Subcutaneous abdominal adipose tissue (tissue), 5 donors: ENCODE results near the gene ZNF593.

ENCODE experiments used
- H3K27ac ChIP-seq: one replicate; pipeline ENCODE4 v1.7.0; 2013; ENCODE audit warnings: low read depth, mild to moderate bottlenecking, inconsistent platforms, low read length, moderate library complexity
- H3K27me3 ChIP-seq, 5 donors: one replicate each; pipeline ENCODE4 v1.7.0; 2013; ENCODE audit warnings: low read length in 5 of 5, inconsistent platforms in 1 of 5; ENCODE audit not compliant: control insufficient read depth in 5 of 5, insufficient read depth in 4 of 5
- H3K36me3 ChIP-seq, 5 donors: one replicate each; pipeline ENCODE4 v1.7.0; 2013; ENCODE audit warnings: low read length in 5 of 5; ENCODE audit not compliant: control insufficient read depth in 5 of 5, insufficient read depth in 5 of 5
- H3K4me1 ChIP-seq, 5 donors: one replicate each; pipeline ENCODE4 v1.7.0; 2013; ENCODE audit warnings: low read length in 5 of 5, mild to moderate bottlenecking in 3 of 5, moderate library complexity in 1 of 5; ENCODE audit not compliant: control insufficient read depth in 5 of 5, insufficient read depth in 5 of 5
- H3K4me3 ChIP-seq, 5 donors: one replicate each; pipeline ENCODE4 v1.7.0; 2013; ENCODE audit warnings: low read length in 5 of 5, low read depth in 1 of 5
- H3K9ac ChIP-seq, 5 donors: one replicate each; pipeline ENCODE4 v1.7.0; 2013; ENCODE audit warnings: low read length in 5 of 5, mild to moderate bottlenecking in 4 of 5, moderate library complexity in 3 of 5
- H3K9me3 ChIP-seq, 5 donors: one replicate each; pipeline ENCODE4 v1.7.0; 2013; ENCODE audit warnings: low read length in 5 of 5; ENCODE audit not compliant: control insufficient read depth in 5 of 5
- donor health status: healthy.
- donor health status: healthy.
- donor health status: healthy.
- donor health status: healthy.
- donor health status: healthy.

The ZNF593 gene

DNA sequence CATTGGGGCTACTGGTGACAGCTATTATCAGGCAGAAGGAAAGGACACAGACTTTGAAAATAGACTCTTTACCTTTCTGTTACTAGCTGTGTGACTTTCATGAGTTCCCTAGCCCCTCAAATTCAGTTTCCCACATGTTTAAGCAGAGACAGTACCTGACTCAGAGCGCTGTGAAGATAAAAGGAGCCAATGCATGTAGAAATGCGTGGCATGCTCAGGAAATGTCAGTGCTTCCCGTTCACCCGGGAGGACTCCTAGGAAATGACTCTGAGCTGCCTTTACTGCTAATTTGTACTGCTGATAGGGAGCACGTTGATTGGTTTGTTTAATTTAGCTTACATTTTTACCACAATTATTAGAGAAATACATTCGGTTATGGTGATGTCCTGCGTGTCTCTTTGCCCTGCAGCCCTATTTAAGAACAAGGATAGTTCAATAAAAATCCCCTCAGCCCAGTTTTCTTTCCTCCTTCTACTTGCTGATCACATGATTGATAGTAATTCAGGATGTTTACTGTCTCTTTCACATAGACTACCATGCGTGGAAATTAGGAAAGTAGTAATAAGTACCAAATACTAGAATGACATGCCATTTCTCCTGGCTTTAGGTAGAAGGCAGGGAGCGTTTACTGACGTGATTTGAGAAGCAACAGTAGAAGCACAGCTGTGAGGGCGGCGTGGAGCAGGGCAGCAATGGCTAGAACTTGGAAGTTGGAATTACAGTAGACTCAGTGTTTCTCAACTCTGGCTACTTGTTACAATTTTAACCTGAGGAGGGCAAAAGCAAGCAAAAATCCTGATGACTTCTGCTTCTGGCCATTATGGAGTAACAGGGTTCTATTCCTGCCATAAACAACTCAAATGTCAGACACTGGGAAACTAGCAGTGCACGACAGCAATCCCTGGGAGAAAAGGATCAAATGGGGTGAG is 42.2 kb upstream of the ZNF593 start:
- Histone ChIP-seq H3K4me3 (no peak overlapping the region), H3K9ac (peak overlapping the region in 1 of 5 donors; percentile 32), H3K27ac (no peak overlapping the region)

GRCh38 chr1:26129778-26130177 is 39.9 kb upstream of the ZNF593 start:
- H3K4me1 ChIP-seq, result peaks cover 0 to 17% (median 10%) of the 10 kb centered on the region in 5 donors
- no peak overlapping the region for H3K27ac ChIP-seq
- no peaks in the 10 kb centered on the region for H3K36me3 ChIP-seq
- no peaks in the 10 kb centered on the region for H3K9me3 ChIP-seq
- no peak overlapping the region for H3K4me3 ChIP-seq
- no peak overlapping the region for H3K9ac ChIP-seq
- H3K27me3 ChIP-seq, result peaks cover 0 to 3% (median 0%) of the 10 kb centered on the region in 5 donors

More for the DNA sequence above, 42.2 kb upstream of the ZNF593 start:
- Histone ChIP-seq H3K36me3 (peaks cover 0 to 2% (median 0%) of the 10 kb centered on the region in 5 donors), H3K4me1 (peaks cover 0 to 23% (median 10%) of the 10 kb centered on the region in 5 donors), H3K9me3 (no peaks in the 10 kb centered on the region), H3K27me3 (peaks cover 0 to under 1% (median 0%) of the 10 kb centered on the region in 5 donors)

DNA sequence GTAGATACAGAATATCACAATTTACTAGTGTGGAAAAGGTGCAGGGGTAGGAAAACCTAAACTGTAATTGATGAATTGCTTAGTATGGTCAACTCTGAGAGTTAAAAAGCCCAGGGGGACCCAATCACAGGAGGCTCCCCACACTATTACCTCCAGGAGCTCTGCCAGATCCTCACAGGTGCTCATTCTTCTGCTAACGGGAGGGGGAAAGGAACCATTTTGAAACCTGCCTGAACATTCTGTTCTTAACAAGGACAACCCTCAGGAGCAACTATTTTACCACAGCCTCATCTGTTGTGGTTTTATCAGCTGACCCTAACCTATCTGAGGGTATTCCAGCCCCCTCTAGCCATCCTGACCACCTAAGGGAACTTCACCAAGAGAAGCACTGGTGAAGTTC is 39.0 kb upstream of the ZNF593 start:
- Histone ChIP-seq H3K9me3 (no peaks in the 10 kb centered on the region), H3K27ac (no peak overlapping the region), H3K27me3 (peaks cover 0 to 3% (median 0%) of the 10 kb centered on the region in 5 donors), H3K36me3 (no peaks in the 10 kb centered on the region), H3K4me1 (peaks cover 0 to 17% (median 10%) of the 10 kb centered on the region in 5 donors), H3K9ac (no peak overlapping the region), H3K4me3 (no peak overlapping the region)

- Histone ChIP-seq H3K36me3 (no peaks in the 10 kb centered on the region), H3K27me3 (peaks cover 0 to 3% (median 0%) of the 10 kb centered on the region in 5 donors), H3K9me3 (no peaks in the 10 kb centered on the region), H3K9ac (no peak overlapping the region), H3K27ac (no peak overlapping the region), H3K4me3 (no peak overlapping the region), H3K4me1 (peaks cover 0 to 7% (median 7%) of the 10 kb centered on the region in 5 donors)
Observed at GRCh38 chr1:26132128-26132833, 37.4 kb upstream of the ZNF593 start.

GRCh38 chr1:26132834-26133167 is 36.9 kb upstream of the ZNF593 start:
- peaks cover 0 to 3% (median 0%) of the 10 kb centered on the region in 5 donors for H3K27me3 ChIP-seq
- H3K4me3 ChIP-seq, result no peak overlapping the region
- peaks cover 0 to 3% (median 2%) of the 10 kb centered on the region in 5 donors for H3K4me1 ChIP-seq
- no peaks in the 10 kb centered on the region for H3K9me3 ChIP-seq
- H3K36me3 ChIP-seq, result no peaks in the 10 kb centered on the region
- no peak overlapping the region for H3K27ac ChIP-seq
- no peak overlapping the region for H3K9ac ChIP-seq

DNA sequence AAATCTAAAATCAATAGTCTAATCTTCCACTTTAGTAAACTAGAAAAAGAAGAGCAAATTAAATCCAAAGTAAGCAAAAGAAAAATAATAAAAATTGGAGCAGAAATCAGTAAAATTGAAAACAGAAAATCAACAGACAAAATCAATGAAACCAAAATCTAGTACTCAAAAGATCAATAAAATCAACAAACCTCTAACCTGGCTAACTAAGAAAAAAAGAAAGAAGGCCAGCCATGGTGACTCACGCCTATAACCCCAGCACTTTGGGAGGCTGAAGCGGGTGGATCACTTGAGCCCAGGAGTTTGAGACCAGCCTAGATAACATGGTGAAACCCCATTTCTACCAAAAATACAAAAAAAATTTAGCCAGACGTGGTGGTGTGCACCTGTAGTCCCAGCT is 35.2 kb upstream of the ZNF593 start:
- no peak overlapping the region for H3K4me3 ChIP-seq
- H3K27ac ChIP-seq, result no peak overlapping the region
- H3K36me3 ChIP-seq, result no peaks in the 10 kb centered on the region

GRCh38 chr1:26138974-26139558 is 30.6 kb upstream of the ZNF593 start:
- H3K9ac ChIP-seq, result no peak overlapping the region
- no peaks in the 10 kb centered on the region for H3K9me3 ChIP-seq
- no peak overlapping the region for H3K4me3 ChIP-seq
- peaks cover 0 to 2% (median 0%) of the 10 kb centered on the region in 5 donors for H3K27me3 ChIP-seq
- H3K36me3 ChIP-seq, result no peaks in the 10 kb centered on the region
- no peaks in the 10 kb centered on the region for H3K4me1 ChIP-seq
- H3K27ac ChIP-seq, result no peak overlapping the region

More for the DNA sequence above, 35.2 kb upstream of the ZNF593 start:
- Histone ChIP-seq H3K4me1 (no peaks in the 10 kb centered on the region), H3K9ac (no peak overlapping the region), H3K9me3 (no peaks in the 10 kb centered on the region), H3K27me3 (peaks cover 0 to 3% (median 0%) of the 10 kb centered on the region in 5 donors)

DNA sequence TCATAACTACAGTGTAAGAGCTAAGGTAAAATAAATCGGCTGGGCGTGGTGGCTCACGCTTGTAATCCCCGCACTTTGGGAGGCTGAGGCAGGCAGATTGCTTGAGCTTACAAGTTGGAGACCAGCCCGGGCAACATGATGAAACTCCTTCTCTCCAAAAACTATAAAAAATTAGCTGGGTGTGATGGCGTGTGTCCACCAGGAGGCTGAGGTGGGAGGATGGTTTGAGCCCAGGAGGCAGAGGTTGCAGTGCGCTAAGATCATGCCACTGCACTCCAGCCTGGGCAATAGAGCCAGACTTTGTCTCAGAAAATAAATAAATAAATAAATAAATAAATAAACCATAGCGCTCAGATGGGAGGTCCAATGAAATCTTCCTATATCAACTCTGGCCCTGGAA is 27.5 kb upstream of the ZNF593 start:
- H3K4me1 ChIP-seq, result peaks cover 0 to 3% (median 2%) of the 10 kb centered on the region in 5 donors
- H3K9ac ChIP-seq, result peak overlapping the region in 1 of 5 donors; percentile 6
- H3K27ac ChIP-seq, result no peak overlapping the region
- H3K9me3 ChIP-seq, result no peaks in the 10 kb centered on the region
- peak overlapping the region in 4 of 5 donors; percentile 6 to 40 (median 36) for H3K4me3 ChIP-seq
- peaks cover 0 to 5% (median 0%) of the 10 kb centered on the region in 5 donors for H3K27me3 ChIP-seq
- H3K36me3 ChIP-seq, result no peaks in the 10 kb centered on the region

GRCh38 chr1:26145041-26145959 is 24.4 kb upstream of the ZNF593 start:
- H3K4me3 ChIP-seq, result no peak overlapping the region
- H3K9me3 ChIP-seq, result no peaks in the 10 kb centered on the region
- no peaks in the 10 kb centered on the region for H3K36me3 ChIP-seq
- peaks cover 0 to 7% (median 0%) of the 10 kb centered on the region in 5 donors for H3K27me3 ChIP-seq
- no peak overlapping the region for H3K9ac ChIP-seq
- H3K27ac ChIP-seq, result no peak overlapping the region
- peaks cover 0 to 3% (median 2%) of the 10 kb centered on the region in 5 donors for H3K4me1 ChIP-seq
